ENCODE measurements around the gene ZFP92.

Gene ZFP92

GRCh38 chrX:153409414-153410101 lies 1.7 kb upstream of the ZFP92 start:
- DNase-seq: no peak

DNA sequence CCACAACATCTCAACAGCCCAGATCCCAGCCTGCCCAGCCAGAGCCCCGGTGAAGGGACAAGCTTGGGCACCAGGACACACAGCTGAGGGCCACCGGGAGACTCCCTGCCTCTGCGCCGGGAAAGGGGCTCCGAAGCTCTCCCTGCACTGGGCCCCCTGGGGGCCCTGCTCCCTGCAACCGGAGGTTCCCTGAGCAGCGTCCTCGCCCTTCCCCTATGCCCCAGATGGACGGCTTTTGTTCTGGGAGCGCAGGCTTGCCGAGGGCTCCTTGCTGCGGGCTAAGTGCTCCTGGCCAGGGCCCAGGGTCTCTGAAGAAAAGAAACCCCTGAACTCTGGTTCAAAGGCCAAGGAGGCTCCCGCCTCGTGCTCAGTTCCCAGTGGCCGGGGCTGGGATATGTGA lies 899 bp upstream of the ZFP92 start:
- DNase-seq: no peak

GRCh38 chrX:153410888-153411254 lies 401 bp upstream of the ZFP92 start:
- no peak for DNase-seq

DNA sequence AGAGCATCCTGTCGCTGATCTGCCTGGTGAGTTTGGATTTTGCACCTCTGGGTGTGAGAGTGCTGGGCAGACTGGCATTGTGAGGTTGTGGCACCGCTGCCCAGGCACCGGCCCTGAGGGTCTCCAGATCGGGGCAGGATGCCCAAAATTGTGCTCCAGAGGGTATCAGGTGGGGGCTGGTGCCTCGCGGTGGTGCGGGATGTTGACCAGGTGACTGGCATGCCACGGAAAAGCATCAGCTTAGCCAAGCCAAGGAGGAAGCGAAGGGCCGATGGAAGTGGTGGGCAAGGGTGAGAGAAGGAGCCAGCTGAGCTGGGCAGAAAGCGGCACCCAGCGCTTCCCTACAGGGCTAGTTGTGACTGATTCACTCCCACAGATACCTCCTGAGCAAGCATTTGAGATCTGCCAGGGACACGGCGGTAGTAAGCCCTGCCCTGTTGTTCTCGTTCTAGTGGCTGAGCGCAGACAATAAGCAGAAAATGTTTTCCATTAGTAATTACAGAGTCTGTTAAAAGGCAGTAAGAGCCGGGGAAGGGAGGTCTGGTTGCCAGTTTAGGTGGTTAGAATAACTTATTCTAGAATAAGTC lies 809 bp downstream of the ZFP92 start:
- no peak for DNase-seq

- DNase-seq: no peak
These were observed 1.8 kb downstream of the ZFP92 start for GRCh38 chrX:153412746-153413720.

- DNase-seq: no peak
These were observed 2.5 kb downstream of the ZFP92 start for GRCh38 chrX:153413731-153414130.

DNA sequence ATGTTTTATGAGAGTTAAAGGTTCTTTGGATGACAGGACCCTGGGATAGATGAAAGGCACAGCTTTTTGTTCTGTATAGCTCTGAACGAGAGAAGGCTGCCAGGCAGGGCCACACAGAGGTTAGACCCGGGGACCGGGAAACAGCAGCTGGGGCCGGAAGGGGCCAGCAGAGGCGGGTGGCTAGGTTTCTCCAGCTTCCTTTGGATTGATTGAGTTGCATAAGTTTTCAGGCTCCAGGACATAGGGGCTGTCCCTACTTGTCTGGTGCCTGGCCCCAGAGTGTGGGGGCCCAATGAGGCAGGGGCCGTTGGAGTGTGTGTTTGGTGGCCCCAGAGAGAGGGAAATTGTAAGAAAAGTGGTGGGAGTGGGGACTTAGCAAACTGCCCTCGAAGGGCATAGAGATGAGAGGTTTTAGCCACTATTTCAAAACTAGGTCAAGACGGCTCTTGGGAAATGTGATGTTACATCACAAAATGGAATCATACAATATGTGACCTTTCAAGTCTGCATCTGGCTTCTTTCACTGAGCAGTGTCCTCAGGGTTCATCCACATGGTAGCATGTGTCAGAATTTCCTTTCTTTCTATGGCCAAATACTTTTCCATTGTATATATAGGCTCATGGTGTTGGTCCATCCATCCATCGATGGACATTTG lies 3.7 kb downstream of the ZFP92 start:
- DNase-seq: no peak

DNA sequence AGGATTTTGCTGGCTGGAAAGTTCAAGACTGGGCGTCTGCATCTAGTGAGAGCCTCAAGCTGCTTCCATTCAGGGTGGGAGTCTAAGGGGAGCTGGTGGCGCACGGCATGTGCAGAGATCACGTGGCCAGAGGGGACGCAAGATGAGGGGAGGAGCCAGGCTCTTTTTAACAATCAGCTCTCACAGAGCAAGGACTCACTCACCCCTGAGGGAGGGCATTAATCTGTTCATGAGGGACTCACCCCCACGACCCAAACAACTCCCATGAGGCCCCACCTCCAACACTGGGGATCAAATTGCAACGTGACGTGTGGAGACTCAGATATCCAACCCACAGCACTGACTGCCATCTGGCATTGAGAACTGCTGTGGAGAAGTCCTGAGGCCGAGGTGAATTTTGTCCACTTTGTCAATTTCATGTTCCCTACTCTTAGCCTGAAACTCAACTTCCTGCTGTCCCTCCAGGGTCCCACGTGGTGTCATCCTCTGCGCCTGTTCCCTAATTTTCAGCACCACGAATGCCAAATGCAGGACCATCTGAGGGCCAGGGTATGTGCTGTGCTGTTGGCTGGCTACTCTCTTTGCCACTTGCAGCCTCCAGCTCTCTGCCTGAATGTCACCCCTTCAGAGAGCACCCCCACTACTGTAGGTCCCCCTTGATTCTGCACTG lies 5.6 kb downstream of the ZFP92 start:
- DNase-seq: no peak

DNA sequence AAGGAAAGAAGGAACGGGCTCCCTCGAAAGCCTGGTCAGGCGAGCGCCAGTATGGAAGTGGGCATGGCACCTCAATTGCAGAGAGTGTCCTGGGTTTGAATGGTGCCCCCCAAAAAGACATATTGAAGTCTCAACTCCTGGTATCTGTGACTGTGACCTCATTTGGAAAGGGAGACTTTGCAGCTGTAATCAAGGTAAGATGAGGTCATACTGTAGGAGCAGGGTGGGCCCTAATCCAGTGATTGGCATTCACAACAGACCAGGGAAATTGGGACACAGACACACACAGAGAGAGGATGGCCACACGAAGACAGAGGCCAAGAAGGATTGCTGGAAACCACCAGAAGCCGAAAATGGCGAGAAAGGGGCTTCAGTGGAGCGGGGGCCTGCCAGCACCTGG lies 6.4 kb downstream of the ZFP92 start:
- no peak for DNase-seq

GRCh38 chrX:153420851-153421599 lies 9.8 kb downstream of the ZFP92 start:
- no peak for DNase-seq

GRCh38 chrX:153421856-153422255 lies 10.6 kb downstream of the ZFP92 start:
- no peak for DNase-seq

GRCh38 chrX:153423652-153424051 lies 12.4 kb downstream of the ZFP92 start:
- DNase-seq: no peak

- no peak for DNase-seq
These were observed 14.9 kb downstream of the ZFP92 start for GRCh38 chrX:153426204-153426603.

- no peak for DNase-seq
These were observed 19.5 kb downstream of the ZFP92 start for GRCh38 chrX:153430796-153431195.

GRCh38 chrX:153433161-153433680 lies 21.9 kb downstream of the ZFP92 start:
- DNase-seq: no peak

DNA sequence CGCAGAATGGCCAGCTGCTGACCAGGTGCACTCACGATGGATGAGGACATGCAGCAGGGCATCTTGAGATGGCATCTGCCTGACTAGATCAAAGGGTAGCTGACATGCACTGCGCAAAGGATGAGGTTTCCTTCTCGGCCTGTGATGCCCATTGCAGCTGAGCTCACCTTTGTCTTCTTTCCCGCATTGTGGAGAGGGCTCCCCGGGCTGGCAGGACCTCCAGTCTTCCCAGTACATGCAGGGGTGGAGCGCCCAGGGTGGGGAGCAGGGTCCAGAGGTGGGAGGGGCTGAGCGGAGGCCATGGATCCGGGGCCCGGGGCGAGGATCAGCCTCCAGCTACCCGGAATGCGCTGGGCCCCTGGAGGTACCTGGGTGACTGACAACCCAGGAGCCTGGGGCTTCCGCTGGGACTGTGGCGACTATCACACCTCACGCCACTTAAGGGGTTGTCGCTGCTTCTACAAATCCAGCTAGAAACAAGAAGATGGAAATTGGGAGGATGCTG lies 22.6 kb downstream of the ZFP92 start:
- DNase-seq: no peak

GRCh38 chrX:153434801-153435200 lies 23.5 kb downstream of the ZFP92 start:
- no peak for DNase-seq

- DNase-seq: no peak
These were observed 24.6 kb downstream of the ZFP92 start for GRCh38 chrX:153435845-153436244.

DNA sequence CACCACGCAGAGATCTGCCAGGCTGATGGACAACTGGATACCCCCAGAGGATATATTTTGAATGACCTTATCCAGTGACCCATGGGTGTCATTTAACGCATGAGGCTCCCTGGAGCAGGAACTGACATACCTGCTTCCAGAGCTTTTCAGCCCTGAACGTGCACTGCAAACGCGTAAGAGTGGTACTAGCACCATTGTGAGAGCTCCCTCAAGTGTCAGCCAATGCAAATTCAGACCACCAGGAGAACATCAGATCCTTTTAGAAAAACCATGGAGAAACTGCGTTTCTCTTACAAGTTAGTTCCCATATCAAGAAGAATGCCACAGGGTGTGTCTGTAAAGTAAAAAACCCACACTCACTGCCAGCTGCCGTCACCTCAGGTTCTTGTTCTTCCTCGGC lies 27.3 kb downstream of the ZFP92 start:
- DNase-seq: no peak

DNA sequence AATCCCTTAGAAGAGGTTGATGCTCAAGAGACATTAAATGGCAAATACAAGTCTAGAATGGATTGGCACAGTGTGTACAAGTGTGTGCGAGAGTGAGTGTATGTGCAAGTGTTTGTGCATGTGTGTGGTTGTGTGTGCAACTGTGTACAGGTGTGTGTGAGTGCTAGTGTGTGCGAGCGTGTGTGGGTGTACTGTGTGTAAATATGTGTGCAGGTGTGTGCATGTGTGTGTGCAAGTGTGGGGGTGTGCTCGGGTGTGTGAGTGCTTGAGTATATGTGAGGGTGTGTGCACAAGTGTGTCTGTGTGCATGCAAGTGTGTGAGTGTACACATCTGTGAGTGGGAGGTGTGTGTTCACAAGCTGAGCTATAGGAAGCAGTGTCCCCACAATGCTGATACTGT lies 28.7 kb downstream of the ZFP92 start:
- no peak for DNase-seq

GRCh38 chrX:153440556-153441135 lies 29.4 kb downstream of the ZFP92 start:
- DNase-seq: no peak
